8988T (cell line): ENCODE data around the gene RHEBL1.

ENCODE experiments used
- DNase-seq: peaks from one replicate; pipeline ENCODE4 v3.0.0; 2011

Gene RHEBL1

DNA sequence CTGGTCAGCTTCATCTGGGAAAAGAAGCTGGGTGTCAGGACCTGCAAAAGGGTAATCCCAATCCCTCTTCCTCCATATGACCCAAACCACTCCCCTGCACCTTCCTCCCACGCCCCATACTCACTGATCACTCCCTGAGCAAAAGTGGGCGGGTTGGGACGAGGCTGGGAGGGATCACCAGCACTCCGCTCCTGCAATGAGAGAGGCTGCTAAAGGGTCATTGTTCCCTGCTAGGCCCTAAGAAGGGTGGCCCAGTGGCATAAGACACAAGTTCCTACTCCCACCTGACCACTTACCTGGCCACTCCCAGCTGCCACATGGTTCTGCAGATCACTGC lies 35.5 kb downstream of the RHEBL1 start:
- DNase-seq: no peak

DNA sequence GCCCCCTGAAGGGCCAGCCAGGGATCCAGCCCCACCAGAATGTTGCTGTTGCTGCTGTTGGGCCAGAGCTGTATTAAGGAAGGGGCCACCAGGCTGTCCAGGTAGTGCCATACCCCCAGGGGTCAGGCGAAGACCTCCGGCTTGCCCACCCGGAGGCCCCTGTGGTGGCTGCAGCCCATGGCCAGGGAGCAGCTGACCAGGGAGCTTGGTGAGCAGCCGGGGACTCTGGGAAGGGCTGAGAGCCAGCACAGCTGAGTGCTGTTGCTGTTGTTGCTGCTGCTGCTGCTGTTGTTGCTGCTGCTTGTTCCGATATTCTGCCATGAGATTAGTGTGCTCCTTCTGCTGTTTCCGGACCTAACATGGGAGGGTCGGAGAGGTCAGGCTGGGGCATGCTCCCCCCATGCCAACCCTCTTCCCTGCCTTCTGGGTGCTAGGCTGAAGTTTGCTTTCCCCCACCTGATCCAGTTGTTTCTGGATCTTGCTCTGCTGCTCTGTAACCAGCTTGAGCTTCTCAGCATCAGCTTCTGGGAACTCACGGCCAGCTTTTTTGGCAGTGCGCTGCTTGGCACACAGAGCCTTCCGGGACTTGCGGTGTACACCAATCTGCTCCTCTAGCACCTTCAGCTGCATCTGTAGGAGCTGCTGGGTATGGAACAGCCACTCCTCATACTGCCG lies 36.0 kb downstream of the RHEBL1 start:
- DNase-seq: no peak

DNA sequence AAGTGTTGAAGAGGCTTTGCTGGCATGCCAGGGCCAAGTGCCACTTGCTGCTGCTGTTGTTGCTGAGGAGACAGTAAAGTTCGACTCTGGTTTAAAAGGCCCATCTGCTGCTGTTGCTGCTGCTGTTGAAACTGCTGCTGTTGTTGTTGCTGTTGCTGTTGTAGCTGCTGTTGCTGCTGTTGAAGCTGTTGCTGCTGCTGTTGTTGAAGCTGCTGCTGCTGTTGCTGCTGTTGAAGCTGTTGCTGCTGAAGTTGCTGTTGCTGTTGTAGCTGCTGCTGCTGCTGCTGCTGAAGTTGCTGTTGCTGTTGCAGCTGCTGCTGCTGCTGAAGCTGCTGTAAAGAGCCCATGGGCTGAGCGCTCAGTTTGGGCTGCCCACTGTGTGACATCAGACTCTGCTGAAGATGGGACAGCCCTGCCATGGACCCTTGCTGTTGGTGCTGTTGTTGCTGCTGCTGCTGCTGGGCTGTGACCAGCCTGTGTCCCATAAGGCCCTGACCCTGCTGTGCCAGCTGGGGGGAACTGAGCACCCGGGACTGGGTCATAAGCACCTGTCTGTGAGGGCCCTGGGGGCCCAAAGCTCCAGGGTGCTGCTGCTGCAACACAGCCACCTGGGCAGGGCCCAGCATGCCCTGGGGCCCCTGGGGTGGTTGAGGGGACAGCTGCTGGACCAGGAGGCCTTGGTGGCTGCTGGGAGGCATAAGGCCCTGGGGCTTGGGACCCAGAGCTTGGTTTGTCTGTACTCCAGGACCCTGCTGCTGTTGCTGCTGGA lies 36.9 kb downstream of the RHEBL1 start:
- DNase-seq: no peak

DNA sequence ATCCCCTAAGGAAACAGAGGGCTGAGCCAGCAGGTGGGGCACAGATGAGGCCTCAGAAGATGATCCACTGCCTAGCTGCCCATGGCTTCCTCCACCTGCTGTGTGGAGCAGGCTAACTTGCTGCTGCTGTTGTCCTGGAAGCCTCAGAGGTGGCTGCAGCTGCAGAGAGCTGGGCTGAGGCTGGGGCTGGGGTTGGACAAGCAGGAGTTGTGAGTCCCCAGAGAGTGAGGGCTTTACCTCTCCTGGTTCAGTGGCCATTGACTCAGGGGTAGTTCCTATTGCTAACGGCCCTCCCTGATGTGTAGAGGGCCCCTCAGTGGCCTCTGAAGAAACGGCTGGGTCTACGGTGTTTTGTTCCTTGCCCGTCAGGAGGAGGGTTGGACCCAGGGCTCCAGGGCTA lies 37.5 kb downstream of the RHEBL1 start:
- DNase-seq: no peak

DNA sequence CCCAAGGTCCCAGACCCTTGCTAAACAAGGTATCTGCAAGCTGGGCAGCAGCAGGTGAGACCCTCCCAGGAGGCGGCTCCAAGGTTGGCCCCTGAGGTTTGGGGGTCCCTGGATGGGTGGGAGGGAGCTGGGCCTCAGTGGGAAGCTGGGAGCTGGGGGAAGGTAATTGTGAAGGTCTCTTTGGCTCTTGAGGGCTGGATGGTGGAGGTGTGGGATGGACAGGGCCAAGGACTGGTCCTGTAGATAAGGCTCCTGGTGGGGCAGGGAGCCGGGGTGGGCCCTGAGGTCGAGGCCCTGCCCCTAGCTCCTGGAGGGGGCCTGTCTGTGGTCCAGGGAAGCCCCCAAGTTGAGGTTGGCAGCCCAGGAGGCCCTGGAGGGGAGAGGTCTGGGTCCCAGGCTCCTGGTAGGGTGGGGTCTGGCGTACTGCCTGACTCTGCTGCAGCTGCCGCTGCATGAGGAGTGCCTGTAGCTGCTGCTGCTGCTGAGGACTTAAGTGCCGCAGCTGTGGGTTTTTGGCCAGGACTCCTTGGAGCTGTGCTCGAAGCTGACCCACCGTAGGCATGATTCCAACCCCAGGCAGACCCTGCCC lies 38.1 kb downstream of the RHEBL1 start:
- peak; percentile 5 for DNase-seq

DNA sequence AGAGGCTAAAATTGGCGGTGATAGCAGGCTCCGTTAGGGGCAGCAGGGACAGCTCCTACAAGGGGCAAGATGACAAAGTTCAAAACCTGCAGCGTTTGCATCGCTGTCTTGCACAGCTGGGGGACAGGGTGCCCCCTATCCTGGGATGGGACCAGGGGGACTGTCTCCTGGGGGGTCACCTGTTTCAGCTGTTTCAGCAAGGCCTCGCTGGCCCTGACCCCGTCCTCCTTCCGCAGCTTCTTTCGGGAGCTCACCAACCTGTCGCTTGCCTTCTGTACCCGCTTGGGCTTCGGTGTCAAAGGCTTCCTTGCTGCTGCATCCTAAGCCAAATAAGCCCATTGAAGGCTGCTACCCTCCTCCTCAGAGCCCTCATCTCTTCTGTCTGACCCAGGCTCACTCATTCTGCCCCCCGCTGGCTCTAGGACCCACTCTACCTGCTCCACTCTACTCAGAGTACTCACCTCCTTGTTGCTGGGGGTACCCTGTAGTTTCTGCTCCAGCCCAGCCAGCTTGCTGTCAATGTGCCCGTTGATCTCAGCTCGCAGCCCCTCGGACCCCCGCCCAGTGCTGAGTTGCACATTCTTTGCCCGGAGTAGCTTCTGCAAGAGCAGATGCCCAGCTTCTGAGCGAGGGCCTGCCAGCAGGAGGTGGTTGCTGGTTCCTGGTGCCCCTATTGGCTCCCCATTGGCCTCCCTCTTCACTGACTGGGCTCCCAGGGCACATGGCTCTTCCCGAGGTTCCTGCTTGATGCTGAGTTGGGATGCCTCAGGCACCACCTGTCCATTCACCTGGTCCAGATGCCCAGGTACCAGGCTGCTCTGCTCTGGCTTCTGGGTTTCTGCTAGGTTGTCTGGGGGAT lies 38.8 kb downstream of the RHEBL1 start:
- DNase-seq: peak; percentile 14

DNA sequence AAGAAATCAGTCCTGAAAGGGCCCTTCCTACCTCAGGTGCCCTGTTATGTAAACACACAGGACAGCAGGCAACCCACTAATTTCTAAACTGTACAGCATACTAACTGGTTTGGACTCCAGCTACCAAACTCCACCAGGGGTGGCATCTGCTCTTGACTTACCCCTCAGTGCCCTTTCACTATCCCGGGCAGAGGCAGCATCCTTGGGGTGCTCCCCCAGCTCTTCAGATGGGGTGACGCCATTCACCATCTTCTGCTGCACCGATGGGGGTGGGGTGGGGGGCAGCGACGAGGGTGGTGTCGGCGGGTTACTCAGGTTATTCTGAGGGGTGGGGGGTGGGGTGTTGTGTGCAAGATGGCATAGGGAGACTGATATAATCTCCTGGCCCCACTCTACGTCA lies 39.7 kb downstream of the RHEBL1 start:
- peak; percentile 12 for DNase-seq

DNA sequence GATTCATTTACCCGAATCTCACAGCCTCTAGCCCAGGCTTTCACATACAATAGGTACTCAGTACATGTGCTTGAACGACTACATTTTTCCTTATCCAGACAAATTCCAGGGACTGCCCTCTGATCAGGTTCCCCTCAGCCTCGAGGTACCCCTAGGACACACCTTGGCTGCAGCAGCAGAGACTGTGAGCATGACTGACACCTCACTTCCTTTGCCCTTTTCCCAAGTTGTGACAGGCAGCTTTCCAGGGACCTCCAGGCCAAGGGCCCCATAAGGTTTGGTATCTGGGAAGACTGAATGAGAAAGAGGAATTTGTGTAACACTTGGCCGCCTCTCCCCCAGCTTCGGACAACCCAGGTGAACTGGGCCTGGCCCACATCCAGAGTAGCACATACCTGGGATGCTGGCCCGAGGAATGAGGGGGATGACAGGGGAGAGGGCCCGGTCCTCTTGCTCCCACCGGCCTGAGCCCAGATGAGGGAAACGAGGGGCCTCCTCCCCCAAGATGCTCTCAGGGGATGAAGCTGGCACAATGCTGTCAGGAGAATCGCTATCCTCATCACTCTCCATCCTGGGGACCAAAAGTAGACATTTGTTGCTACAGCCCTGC lies 41.0 kb downstream of the RHEBL1 start:
- DNase-seq: peak; percentile 2

DNA sequence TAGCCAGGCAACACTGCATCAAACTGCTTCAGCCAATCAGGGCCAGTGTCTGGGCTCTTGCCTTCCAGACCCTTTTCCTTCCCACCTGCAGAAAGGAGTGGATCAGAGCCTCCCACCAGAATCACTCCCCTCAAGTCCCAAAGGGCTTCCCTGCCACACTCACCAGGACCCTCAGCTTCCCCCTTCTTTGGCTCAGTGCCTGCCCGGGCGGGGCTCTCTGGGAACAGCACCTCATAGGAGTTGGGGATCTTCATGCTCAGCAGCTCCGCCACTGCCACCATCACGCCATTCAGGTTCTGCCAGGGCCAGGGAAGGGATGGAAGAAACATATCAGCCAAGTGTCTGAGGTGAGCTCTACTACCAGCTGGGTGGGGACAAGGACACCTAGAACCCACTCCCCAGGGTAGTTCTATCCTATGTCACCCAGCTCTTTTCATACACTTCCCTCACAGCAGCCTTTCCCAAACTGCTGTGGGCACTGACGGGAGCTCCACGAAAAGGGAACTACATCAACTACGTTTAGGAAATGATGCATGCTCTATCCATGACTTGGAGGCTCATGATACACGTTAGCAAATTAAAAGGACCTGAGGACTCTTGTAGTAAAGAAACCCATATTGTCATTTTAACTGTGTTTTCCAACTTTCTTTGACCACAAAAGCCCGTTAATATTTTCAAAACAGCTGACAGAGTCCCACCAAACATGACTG lies 41.8 kb downstream of the RHEBL1 start:
- peak; percentile 5 for DNase-seq

DNA sequence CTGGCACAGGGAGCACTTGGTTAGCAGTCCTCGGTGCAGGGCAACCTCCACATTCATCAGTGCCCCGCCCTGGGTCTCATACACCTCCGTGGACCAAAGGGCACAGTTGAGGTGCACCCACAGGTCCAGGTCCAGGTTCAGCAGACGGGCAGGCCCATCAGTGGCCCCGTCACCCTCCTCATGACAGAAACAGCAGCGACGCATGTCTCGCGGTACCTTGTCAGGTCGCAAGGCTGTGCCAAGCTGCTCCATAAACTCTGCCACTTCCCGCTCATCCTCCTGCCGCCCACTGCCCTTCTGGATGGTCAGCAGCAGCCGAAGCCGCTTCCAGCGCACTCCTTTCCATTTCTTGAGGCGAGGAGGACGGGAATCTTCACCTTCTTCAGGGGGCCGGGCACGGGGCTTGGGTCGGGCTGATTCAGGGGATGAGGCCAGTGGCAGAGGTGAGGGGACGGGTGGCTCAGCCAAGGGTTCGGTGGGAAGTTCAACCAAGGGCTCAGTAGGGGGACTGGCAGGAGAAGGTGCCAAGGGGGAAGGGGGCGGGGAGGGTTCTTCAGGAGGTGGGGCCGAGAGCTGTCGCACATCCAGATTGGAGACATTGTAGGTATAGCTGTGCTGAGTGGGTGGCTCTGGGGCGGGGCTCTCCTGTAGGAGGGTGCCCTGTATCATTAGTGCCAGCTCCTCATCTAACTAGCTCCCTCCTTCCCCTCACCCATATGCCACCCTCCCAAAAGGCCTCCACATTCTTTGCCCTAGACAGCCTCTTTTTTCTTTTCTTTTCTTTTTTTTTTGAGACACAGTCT lies 42.9 kb downstream of the RHEBL1 start:
- DNase-seq: peak; percentile 35

DNA sequence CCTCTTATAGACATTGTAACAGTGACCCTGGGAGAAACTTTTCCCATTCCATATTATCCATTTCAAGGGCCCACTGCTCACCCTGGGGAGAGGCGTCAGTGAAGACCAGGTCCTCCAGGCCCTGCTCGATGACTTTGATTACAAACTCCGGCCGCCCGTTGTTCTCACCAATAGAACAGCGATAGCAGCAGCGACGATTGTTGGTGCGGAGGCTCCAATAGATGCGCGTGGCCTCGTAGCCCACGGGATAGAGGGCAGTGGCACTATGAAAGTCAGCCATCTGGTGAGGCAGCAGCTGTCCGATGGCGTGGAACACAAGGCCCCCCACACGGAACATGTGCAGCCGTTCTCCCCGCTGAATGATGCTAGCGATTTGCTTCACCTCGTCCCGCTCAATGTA lies 43.7 kb downstream of the RHEBL1 start:
- no peak for DNase-seq

DNA sequence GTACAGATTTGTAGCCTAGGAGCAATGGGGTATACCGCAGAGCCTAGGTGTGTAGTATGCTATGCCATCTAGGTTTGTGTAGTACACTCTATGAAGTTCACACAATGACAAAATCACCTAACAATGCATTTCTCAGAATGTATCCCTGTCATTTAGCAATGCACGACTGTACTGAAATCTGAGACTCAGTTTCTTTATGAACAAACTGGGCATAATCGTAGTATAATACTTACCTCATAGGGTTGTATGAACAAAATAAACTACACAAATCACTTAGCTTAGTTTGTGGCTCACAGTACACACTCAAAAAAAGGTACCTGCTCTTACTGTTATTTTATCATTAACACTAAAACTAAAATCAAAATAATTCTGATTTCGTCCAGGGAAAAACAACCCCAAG lies 44.3 kb downstream of the RHEBL1 start:
- DNase-seq: no peak

DNA sequence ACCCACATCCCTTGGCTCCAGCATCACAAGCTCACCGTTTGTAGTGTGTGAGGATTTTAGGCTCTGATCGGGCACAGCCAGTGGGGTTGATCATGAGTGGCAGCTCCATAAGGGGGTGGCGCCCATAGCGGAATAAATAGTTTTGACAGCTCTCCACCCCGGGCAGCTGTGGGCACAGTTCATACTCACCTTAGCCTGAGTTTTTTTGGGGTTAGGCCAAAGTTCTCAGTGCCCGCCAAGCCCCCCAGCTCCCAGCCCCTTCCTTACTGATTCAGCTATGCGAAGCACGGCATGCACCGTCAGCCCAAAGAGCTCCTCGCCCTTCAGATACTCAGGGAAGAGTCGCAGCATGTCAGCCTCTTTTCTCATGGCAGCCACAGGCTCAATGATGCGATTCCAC lies 45.2 kb downstream of the RHEBL1 start:
- DNase-seq: no peak

DNA sequence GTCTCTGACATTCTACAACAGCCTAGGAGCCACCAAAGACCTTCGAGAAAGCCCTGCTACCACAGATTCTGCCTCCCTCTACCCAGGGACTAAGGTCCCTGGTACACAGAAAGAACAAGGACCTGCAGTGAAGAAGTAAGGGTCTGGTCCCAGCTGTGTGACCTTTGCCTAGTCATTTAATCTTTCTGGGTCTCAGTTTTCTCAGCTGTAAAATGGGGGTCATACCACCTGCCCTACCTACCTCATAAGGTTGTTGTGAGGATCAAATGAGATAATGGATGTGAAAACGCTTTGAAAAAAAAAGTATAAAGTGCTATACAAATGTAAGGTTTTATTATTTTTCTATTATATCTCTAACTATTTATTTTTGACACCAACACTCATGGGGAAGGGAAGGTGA lies 46.0 kb downstream of the RHEBL1 start:
- DNase-seq: peak; percentile 2

DNA sequence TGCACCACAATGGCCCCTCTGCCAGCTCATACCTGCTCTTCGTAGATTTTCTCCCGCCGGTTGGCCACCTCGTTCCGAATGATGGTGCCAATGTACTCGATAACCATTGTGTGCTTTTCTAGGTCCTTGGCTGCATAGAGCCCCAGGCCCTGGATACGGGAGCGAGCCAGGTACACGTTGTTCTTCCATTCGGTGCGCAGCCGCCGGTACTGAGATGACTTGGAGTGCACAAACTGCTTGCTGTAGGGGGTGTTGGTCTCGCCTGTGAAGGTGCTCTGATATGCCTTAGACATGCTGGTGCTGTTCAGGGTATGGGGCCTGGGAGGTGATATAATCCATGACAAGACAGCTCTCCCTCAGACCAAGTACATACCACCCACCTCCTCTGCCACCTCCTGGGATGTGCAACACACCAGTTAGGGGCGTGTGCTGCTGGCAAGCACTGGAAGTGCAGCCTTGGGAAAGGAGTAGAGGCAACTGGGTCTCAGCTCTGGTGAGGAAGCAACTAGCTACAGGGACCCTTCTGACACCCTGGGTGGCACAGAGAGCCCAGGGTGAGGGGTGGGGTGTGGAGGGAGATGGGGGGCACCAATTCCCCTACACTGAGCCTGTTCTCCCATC lies 47.1 kb downstream of the RHEBL1 start:
- DNase-seq: peak; percentile 21

DNA sequence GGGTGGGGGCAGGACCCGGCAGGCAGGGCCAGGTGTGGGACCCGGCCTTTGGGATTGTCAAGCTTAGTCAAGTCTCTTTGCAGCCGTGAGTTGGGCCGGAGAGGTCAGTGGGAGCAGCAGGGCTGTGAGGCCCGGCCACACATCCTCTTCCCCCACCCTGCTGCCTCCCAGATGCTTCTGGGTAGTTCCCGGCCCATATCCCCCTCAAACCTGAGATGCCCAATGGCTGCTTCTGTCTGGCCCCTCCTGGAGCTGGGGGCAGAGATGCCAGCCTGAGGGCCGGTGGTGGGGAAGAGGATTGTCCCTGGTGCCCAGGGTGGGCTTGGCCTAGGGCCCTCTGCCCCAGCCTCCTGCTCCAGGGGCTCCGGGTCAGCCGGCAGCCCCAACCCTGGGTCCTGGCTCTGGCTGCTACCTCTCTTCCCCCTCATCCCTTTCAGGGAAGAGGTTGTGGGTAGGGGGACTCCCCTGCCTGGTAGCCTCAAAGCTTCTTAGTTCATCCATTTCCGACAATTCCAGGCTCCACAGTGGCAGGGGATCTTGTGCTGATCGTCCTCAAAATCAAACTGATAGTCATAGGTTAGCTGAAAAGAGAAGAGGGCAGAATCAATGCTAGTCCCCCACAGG lies 48.4 kb downstream of the RHEBL1 start:
- DNase-seq: peak; percentile 23

DNA sequence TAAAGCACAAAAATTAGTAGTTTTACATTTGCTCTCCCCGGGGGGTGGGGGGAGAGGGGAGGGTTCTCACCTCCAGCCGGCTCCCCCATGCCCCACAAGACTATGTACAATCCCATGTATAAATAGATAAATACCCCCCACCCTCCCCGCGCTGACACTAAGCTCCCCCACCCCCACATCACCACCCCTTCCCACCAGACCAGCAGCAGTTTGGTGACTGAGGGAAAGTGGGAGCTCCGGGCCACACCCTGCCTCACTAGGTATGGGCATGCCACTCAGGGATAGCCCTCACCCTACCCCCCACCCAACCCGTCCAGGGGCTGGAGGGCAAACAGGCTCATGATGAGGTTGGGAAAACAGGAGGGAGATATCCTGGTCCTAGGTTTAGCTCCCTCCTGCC lies 49.3 kb downstream of the RHEBL1 start:
- DNase-seq: no peak

DNA sequence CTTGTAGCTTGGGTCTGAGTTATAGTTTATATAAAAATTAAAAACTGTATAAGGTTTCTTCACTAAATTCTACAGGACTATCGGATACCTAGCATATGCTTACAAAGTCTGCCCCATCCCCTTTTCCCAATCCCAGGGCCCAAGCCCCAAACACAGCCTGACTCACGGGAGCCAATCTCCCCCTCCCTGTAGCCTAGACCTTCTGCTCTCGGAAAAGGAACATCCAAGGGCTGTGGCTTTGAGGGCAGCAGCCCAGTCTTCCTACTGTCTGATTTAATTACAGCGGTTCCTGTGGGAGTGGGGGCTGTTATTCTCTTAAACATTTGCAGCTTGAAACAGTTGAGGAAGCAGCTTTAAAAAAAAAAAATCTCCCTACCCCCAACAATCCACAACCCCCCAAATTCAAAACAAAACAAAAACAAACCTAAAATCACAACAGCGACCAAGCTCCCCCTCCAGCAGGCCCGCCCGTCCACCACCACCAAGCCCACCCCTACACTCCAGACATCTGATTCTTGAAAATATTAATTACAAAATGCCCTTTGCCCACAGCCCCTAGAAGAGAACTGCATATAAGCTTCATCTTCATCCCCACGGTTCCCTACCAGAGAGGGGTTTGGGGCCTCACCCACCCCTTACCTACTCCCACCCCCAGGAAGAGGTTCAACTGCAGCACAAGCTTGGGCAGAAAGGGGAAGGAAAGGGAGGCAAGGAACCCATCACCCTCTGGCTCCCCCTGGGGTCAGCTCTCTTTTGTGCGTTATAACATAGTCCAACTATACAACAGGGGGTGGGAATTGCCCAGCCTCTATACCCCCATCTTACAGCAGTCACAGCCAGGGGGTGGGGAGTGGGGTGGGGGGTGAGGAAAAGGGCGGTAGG lies 50.1 kb downstream of the RHEBL1 start:
- peak; percentile 80 for DNase-seq

DNA sequence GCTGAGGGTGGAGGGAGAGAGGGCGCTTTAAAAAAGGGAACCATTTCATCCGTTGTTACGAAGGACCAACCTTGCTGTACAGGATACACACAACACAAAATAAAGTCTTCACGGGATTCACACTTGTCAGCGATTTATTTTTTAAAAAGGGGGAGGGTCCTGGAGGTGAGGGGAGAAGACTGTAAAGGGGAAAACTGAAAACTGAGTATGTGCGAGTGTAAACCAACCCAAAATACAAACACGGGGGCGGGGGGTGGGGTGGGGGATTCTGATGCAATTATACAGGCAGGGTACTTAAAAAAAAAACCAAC lies 50.7 kb downstream of the RHEBL1 start:
- no peak for DNase-seq
